Measurements from ENCODE around the gene TMED10.

The TMED10 gene

DNA sequence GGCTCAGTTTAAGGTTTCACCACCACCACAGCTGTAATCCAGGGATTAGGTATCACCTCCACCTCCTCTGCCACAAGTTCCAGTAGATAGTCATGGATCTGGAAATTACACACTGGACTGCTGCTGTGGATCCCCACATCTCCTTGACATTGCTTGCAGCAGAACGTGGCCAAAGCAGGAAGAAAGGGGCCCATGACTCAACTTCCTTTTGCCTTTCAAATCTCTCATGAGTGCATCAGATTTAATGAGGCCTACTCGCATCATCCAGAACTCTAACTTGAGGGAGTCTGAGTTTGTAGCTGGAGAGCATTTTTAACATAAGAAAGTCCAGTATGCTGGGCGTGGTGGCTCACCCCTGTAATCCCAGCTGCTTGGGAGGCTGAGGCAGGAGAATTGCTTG lies 29.2 kb upstream of the TMED10 start:
- TF ChIP-seq FOXP2 (optimal IDR thresholded peaks at IDR 0.05; ENCODE audit: borderline replicate concordance, extremely low read depth, extremely low read length, insufficient read depth) (no peak), POLR2AphosphoS5 (IDR thresholded peaks at IDR 0.05; ENCODE audit: low read depth, low read length) (no peak), SIN3A (IDR thresholded peaks at IDR 0.05; ENCODE audit: borderline replicate concordance, insufficient read depth, low read length) (no peak), TAF1 (IDR thresholded peaks at IDR 0.05; ENCODE audit: borderline replicate concordance, insufficient read depth, low read length) (no peak)
- TF ChIP-seq, protein P1, sequence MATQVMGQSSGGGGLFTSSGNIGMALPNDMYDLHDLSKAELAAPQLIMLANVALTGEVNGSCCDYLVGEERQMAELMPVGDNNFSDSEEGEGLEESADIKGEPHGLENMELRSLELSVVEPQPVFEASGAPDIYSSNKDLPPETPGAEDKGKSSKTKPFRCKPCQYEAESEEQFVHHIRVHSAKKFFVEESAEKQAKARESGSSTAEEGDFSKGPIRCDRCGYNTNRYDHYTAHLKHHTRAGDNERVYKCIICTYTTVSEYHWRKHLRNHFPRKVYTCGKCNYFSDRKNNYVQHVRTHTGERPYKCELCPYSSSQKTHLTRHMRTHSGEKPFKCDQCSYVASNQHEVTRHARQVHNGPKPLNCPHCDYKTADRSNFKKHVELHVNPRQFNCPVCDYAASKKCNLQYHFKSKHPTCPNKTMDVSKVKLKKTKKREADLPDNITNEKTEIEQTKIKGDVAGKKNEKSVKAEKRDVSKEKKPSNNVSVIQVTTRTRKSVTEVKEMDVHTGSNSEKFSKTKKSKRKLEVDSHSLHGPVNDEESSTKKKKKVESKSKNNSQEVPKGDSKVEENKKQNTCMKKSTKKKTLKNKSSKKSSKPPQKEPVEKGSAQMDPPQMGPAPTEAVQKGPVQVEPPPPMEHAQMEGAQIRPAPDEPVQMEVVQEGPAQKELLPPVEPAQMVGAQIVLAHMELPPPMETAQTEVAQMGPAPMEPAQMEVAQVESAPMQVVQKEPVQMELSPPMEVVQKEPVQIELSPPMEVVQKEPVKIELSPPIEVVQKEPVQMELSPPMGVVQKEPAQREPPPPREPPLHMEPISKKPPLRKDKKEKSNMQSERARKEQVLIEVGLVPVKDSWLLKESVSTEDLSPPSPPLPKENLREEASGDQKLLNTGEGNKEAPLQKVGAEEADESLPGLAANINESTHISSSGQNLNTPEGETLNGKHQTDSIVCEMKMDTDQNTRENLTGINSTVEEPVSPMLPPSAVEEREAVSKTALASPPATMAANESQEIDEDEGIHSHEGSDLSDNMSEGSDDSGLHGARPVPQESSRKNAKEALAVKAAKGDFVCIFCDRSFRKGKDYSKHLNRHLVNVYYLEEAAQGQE (IDR thresholded peaks at IDR 0.05; ENCODE audit: insufficient read depth in 1 of 2, low read depth in 2 of 2, low read length in 2 of 2), result no peak

DNA sequence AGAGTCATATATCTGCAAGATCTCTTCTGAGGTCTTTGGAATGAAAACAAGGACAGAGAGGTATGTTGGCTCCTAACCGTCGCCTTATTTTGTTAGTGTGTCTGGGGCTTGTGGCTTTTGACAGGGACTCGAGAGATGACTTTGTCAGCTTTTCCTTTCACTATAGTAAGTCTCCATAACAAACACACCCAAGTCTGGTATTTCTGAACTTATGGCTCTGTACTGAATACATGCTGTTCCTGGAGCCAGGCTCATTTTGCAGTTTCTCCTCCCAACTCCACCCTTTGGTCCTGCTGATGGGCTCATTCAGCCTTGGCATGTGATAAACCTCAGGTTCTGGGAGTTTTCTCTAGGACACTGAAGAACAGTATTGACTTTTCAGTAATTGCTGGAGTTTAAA lies 27.7 kb upstream of the TMED10 start:
- TF ChIP-seq FOXP2 (optimal IDR thresholded peaks at IDR 0.05; ENCODE audit: borderline replicate concordance, extremely low read depth, extremely low read length, insufficient read depth) (no peak), TAF1 (IDR thresholded peaks at IDR 0.05; ENCODE audit: borderline replicate concordance, insufficient read depth, low read length) (no peak), POLR2AphosphoS5 (IDR thresholded peaks at IDR 0.05; ENCODE audit: low read depth, low read length) (no peak), SIN3A (IDR thresholded peaks at IDR 0.05; ENCODE audit: borderline replicate concordance, insufficient read depth, low read length) (no peak)
- TF ChIP-seq, protein P1 (IDR thresholded peaks at IDR 0.05; ENCODE audit: insufficient read depth in 1 of 2, low read depth in 2 of 2, low read length in 2 of 2), result no peak

DNA sequence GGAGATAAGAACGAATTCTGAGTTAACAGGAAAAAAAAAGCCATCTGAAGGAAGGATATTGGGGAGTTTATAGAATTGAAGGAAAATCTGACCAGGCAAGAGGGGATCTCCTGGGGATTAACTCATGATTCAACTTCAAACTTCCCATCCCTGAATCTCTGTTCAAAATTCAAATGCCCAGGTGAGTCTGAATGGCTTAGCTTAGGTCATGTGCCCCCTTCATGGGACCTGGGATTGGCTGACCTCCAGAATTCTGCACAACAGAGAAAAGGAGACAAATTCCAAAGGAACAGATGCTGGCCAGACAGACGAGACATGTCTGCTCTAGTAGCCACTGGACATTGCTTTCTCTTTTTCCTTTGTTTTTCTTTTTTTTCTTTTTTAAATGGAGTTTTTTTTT lies 26.2 kb upstream of the TMED10 start:
- no peak for TF ChIP-seq POLR2AphosphoS5 (IDR thresholded peaks at IDR 0.05; ENCODE audit: low read depth, low read length)
- no peak for TF ChIP-seq FOXP2 (optimal IDR thresholded peaks at IDR 0.05; ENCODE audit: borderline replicate concordance, extremely low read depth, extremely low read length, insufficient read depth)
- no peak for TF ChIP-seq SIN3A (IDR thresholded peaks at IDR 0.05; ENCODE audit: borderline replicate concordance, insufficient read depth, low read length)
- TF ChIP-seq, protein P1 (IDR thresholded peaks at IDR 0.05; ENCODE audit: insufficient read depth in 1 of 2, low read depth in 2 of 2, low read length in 2 of 2), result no peak
- no peak for TF ChIP-seq TAF1 (IDR thresholded peaks at IDR 0.05; ENCODE audit: borderline replicate concordance, insufficient read depth, low read length)

DNA sequence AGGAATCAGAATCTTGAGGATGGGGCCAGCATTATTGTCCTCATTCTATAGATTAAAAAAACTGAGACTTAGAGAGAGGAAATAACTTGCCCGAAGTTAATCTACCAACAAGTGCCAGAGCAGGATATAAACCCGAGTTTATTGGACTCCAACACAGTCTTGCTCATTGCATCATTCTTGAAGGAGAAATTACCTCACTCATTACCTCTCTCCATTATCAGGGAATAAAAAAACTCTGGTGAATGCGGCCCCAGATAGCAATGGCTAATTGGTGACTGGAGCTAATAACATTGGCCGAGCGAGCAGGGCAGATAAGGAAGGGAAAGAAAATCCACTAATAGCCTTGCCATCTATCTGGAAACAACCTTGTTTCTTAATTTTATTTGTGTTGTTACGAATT lies 24.7 kb upstream of the TMED10 start:
- TF ChIP-seq POLR2AphosphoS5 (IDR thresholded peaks at IDR 0.05; ENCODE audit: low read depth, low read length), result no peak
- TF ChIP-seq TAF1 (IDR thresholded peaks at IDR 0.05; ENCODE audit: borderline replicate concordance, insufficient read depth, low read length), result no peak
- TF ChIP-seq FOXP2 (optimal IDR thresholded peaks at IDR 0.05; ENCODE audit: borderline replicate concordance, extremely low read depth, extremely low read length, insufficient read depth), result no peak
- TF ChIP-seq, protein P1 (IDR thresholded peaks at IDR 0.05; ENCODE audit: insufficient read depth in 1 of 2, low read depth in 2 of 2, low read length in 2 of 2), result no peak
- TF ChIP-seq SIN3A (IDR thresholded peaks at IDR 0.05; ENCODE audit: borderline replicate concordance, insufficient read depth, low read length), result no peak

DNA sequence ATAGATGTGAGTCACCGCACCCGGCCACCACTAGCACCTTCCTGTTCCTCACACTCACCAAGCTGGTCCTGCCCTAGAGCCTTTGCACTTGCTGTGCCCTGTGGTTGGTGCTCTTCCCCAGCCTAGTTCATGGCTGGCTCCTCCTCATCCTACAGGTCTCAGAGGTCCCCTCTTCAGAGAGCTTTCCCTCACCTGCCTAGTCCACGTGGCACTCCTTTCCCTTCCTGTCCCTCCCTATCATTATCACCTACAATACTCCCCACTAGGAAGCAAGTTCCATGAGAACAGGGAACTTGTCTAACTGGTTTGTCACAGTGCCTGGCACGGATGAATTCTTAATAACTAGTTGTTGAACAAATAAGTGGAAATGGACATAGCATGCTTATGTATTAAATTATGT lies 24.0 kb upstream of the TMED10 start:
- no peak for TF ChIP-seq SIN3A (IDR thresholded peaks at IDR 0.05; ENCODE audit: borderline replicate concordance, insufficient read depth, low read length)
- no peak for TF ChIP-seq FOXP2 (optimal IDR thresholded peaks at IDR 0.05; ENCODE audit: borderline replicate concordance, extremely low read depth, extremely low read length, insufficient read depth)
- no peak for TF ChIP-seq POLR2AphosphoS5 (IDR thresholded peaks at IDR 0.05; ENCODE audit: low read depth, low read length)
